ENCODE results near the gene CLDN25. TPM values are rescaled to one million over a fixed set of nuclear protein-coding genes. Genes with fewer than 3 reads are reported as not detected.
"Not testable (repeated sequence)": the region's sequence is repeated elsewhere in the genome, so short reads cannot be mapped to it uniquely, and the experiment has no call there.

The CLDN25 gene
- total and polyA plus RNA-seq, 2 experiments from 2014 or later, result not detected

GRCh38 chr11:113781682-113782081 is 2.1 kb downstream of the CLDN25 start:
- Histone ChIP-seq H2AFZ (no peak overlapping the region), H4K20me1 (ENCODE audit: insufficient read depth, poor library complexity, severe bottlenecking) (no peaks in the 10 kb centered on the region), H3K27me3 (no peaks in the 10 kb centered on the region), H3K9me2 (replicated peaks; ENCODE audit: insufficient read depth) (no peaks in the 10 kb centered on the region), H3K36me3 (replicated peaks; ENCODE audit: insufficient read depth, low read depth) (no peaks in the 10 kb centered on the region), H3K79me2 (no peaks in the 10 kb centered on the region), H3K4me3 (no peak overlapping the region), H3K4me2 (peak overlapping the region; percentile 29), H3K27ac (peak overlapping the region; percentile 72), H3K9me3 (ENCODE audit: low read depth) (no peaks in the 10 kb centered on the region), H3K4me1 (ENCODE audit: insufficient read depth) (no peaks in the 10 kb centered on the region)
- whole genome bisulfite sequencing (ENCODE audit: low lambda C conversion rate, missing lambda C conversion rate), result 46% methylated on average over 5 of the region's 5 CpGs
- TF ChIP-seq CTCF (IDR thresholded peaks at IDR 0.05; ENCODE audit: poor library complexity) (no peak), EZH2 (IDR thresholded peaks at IDR 0.05; ENCODE audit: borderline replicate concordance) (no peak), EZH2phosphoT487 (IDR thresholded peaks at IDR 0.05; ENCODE audit: low read depth, severe bottlenecking, unreplicated experiment) (no peak)
- peak; percentile 24 for DNase-seq (ENCODE audit: low spot score)

- Histone ChIP-seq H3K27ac (peak overlapping the region; percentile 72), H3K9me2 (replicated peaks; ENCODE audit: insufficient read depth) (no peaks in the 10 kb centered on the region), H3K9me3 (ENCODE audit: low read depth) (no peaks in the 10 kb centered on the region), H3K4me2 (peak overlapping the region; percentile 29), H2AFZ (no peak overlapping the region), H3K4me3 (no peak overlapping the region), H3K79me2 (no peaks in the 10 kb centered on the region), H3K27me3 (no peaks in the 10 kb centered on the region), H3K36me3 (replicated peaks; ENCODE audit: insufficient read depth, low read depth) (no peaks in the 10 kb centered on the region), H4K20me1 (ENCODE audit: insufficient read depth, poor library complexity, severe bottlenecking) (no peaks in the 10 kb centered on the region), H3K4me1 (ENCODE audit: insufficient read depth) (no peaks in the 10 kb centered on the region)
- no peak for DNase-seq (ENCODE audit: low spot score)
- WGBS (ENCODE audit: low lambda C conversion rate, missing lambda C conversion rate), result 70% methylated on average over 1 of the region's 1 CpG
- TF ChIP-seq EZH2 (IDR thresholded peaks at IDR 0.05; ENCODE audit: borderline replicate concordance), result no peak
- TF ChIP-seq CTCF (IDR thresholded peaks at IDR 0.05; ENCODE audit: poor library complexity), result no peak
- TF ChIP-seq EZH2phosphoT487 (IDR thresholded peaks at IDR 0.05; ENCODE audit: low read depth, severe bottlenecking, unreplicated experiment), result no peak
These were observed 2.5 kb downstream of the CLDN25 start for GRCh38 chr11:113782134-113782533.

- H3K4me2 ChIP-seq; H3K36me3 ChIP-seq (replicated peaks; ENCODE audit: insufficient read depth, low read depth); H2AFZ ChIP-seq; H3K27me3 ChIP-seq; H4K20me1 ChIP-seq (ENCODE audit: insufficient read depth, poor library complexity, severe bottlenecking); H3K9me2 ChIP-seq (replicated peaks; ENCODE audit: insufficient read depth); H3K27ac ChIP-seq; H3K79me2 ChIP-seq; H3K4me1 ChIP-seq (ENCODE audit: insufficient read depth); H3K9me3 ChIP-seq (ENCODE audit: low read depth); DNase-seq (ENCODE audit: low spot score); H3K4me3 ChIP-seq: not testable (repeated sequence)
- 94% methylated on average over 22 of the region's 22 CpGs for WGBS (ENCODE audit: low lambda C conversion rate, missing lambda C conversion rate)
These were observed 9.4 kb downstream of the CLDN25 start for GRCh38 chr11:113789016-113789415.

GRCh38 chr11:113789675-113790320 is 10.2 kb downstream of the CLDN25 start:
- no peak for TF ChIP-seq EZH2 (IDR thresholded peaks at IDR 0.05; ENCODE audit: borderline replicate concordance)
- no peak for TF ChIP-seq CTCF (IDR thresholded peaks at IDR 0.05; ENCODE audit: poor library complexity)
- TF ChIP-seq EZH2phosphoT487 (IDR thresholded peaks at IDR 0.05; ENCODE audit: low read depth, severe bottlenecking, unreplicated experiment), result no peak

More at GRCh38 chr11:113789675-113790320, 10.2 kb downstream of the CLDN25 start:
- Histone ChIP-seq H3K9me2 (replicated peaks; ENCODE audit: insufficient read depth) (no peaks in the 10 kb centered on the region), H3K79me2 (no peaks in the 10 kb centered on the region), H3K4me2 (no peak overlapping the region), H3K9me3 (ENCODE audit: low read depth) (no peaks in the 10 kb centered on the region), H3K4me3 (no peak overlapping the region), H4K20me1 (ENCODE audit: insufficient read depth, poor library complexity, severe bottlenecking) (no peaks in the 10 kb centered on the region), H3K27me3 (no peaks in the 10 kb centered on the region), H2AFZ (no peak overlapping the region), H3K4me1 (ENCODE audit: insufficient read depth) (no peaks in the 10 kb centered on the region), H3K36me3 (replicated peaks; ENCODE audit: insufficient read depth, low read depth) (no peaks in the 10 kb centered on the region), H3K27ac (no peak overlapping the region)
- DNase-seq (ENCODE audit: low spot score), result no peak
- 98% methylated on average over 30 of the region's 35 CpGs for WGBS (ENCODE audit: low lambda C conversion rate, missing lambda C conversion rate)
